Measurements from ENCODE around the gene FBXO11.

DNA sequence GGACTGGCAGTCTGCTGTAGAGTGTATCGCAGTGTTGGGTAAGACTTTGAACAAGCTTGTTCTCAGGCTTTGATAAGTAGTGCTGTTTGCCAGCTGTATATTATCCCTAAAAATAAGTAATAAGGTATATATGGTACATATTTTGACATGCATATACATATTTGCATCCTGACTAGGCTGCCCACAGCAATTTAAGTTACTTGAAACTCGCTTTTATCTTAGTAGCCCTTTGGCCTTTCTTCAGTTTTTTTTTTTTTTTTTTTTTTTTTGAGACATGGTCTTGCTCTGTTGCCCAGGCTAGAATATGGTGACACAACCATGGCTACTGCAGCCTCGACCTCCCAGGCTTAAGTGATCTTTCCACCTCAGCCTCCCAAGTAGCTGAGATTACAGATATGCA is 105.2 kb downstream of the FBXO11 start:
- TF ChIP-seq, protein P1, sequence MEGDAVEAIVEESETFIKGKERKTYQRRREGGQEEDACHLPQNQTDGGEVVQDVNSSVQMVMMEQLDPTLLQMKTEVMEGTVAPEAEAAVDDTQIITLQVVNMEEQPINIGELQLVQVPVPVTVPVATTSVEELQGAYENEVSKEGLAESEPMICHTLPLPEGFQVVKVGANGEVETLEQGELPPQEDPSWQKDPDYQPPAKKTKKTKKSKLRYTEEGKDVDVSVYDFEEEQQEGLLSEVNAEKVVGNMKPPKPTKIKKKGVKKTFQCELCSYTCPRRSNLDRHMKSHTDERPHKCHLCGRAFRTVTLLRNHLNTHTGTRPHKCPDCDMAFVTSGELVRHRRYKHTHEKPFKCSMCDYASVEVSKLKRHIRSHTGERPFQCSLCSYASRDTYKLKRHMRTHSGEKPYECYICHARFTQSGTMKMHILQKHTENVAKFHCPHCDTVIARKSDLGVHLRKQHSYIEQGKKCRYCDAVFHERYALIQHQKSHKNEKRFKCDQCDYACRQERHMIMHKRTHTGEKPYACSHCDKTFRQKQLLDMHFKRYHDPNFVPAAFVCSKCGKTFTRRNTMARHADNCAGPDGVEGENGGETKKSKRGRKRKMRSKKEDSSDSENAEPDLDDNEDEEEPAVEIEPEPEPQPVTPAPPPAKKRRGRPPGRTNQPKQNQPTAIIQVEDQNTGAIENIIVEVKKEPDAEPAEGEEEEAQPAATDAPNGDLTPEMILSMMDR (IDR thresholded peaks at IDR 0.05; ENCODE audit: low read length), result no peak
- TF ChIP-seq EZH2phosphoT487 (IDR thresholded peaks at IDR 0.05; ENCODE audit: low read length) (no peak), EZH2 (optimal IDR thresholded peaks at IDR 0.05; ENCODE audit: low read depth, low read length) (no peak)
